ENCODE data around the gene RPTOR. TPM values are rescaled to one million over a fixed set of nuclear protein-coding genes. Genes with fewer than 3 reads are reported as not detected.

The RPTOR gene
- total RNA-seq, 2 experiments from 2014 or later = 45.3 to 49.1 TPM

DNA sequence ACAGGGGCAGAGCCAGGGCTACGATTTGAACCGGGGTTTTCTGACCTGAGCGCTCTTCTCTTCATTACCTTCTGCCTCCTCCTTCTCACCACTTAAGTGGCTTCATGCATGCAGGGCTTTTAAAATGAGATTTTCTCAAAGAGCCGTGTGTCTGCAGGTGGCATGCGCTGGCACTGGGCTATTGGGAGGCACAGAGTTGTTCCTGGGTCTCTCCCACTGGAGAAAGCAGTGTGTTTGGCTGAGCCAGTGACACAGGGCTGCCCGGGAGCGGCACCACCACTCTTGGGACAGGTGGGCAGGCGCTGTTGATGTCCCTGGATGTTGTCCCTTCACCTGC lies 228.2 kb downstream of the RPTOR start:
- POLR2A ChIA-PET = no interaction called here
- H3K4me3 Mint-ChIP-seq = no peak overlapping the region
- no peak for DNase-seq
- peaks cover 59% of the 10 kb centered on the region for H3K4me1 Mint-ChIP-seq (ENCODE audit: low read depth)
- H3K27ac Mint-ChIP-seq = peak overlapping the region; percentile 95
- no peak for ATAC-seq
- peaks cover 40% of the 10 kb centered on the region for H3K36me3 Mint-ChIP-seq (ENCODE audit: low read depth)
- TF ChIP-seq, protein P1, sequence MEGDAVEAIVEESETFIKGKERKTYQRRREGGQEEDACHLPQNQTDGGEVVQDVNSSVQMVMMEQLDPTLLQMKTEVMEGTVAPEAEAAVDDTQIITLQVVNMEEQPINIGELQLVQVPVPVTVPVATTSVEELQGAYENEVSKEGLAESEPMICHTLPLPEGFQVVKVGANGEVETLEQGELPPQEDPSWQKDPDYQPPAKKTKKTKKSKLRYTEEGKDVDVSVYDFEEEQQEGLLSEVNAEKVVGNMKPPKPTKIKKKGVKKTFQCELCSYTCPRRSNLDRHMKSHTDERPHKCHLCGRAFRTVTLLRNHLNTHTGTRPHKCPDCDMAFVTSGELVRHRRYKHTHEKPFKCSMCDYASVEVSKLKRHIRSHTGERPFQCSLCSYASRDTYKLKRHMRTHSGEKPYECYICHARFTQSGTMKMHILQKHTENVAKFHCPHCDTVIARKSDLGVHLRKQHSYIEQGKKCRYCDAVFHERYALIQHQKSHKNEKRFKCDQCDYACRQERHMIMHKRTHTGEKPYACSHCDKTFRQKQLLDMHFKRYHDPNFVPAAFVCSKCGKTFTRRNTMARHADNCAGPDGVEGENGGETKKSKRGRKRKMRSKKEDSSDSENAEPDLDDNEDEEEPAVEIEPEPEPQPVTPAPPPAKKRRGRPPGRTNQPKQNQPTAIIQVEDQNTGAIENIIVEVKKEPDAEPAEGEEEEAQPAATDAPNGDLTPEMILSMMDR (IDR thresholded peaks at IDR 0.05) = no peak
- no peaks in the 10 kb centered on the region for H3K27me3 Mint-ChIP-seq
- CTCF ChIA-PET = interaction anchor here (1.5 to 4.2 kb wide), 3 partner anchors 10 to 21 kb away, joined by 3 to 25 read pairs (median 13); no protein-coding TSS in a partner anchor
- H3K9me3 Mint-ChIP-seq = no peaks in the 10 kb centered on the region
- intact Hi-C loops (cut with micrococcal nuclease) = no loop called here

DNA sequence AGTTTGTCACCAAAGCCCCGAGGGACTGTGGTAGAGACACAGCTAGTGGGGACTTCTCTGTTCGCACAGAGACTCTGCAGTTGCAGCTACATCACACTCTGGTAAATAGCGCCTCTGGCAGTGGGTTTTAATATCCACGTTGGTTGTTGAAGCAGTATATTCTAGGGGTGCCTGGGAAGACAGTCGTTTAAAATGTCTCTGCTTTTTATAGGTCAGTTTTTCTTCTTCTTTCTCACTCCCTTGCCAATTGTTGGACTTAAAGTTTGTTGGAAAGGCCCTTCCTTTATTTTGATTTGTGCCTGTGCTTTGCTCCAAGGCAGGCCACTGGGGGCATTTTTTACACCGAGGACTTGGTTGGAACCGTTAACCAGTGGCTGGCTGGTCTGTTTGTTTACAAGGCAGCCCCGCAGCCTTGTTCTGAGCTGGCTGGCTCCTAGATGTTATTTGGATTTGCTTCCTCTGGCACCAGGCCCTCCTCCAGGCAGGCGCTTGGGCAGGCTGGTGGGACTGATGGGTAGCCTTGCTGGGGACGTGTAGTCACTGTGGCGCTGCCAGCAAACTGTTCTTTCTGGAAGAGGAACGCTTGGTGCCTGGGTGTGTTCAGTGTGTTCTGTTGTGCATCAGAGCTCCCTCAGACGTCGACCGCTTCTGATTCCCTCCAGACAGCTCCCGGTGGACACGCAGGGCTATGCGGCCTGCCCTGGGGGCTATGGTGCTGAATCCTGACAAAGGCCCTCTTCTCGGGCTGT lies 228.8 kb downstream of the RPTOR start:
- ATAC-seq = peak; percentile 47
- Mint-ChIP-seq H3K4me1 (ENCODE audit: low read depth) (peaks cover 64% of the 10 kb centered on the region), H3K27me3 (no peaks in the 10 kb centered on the region), H3K27ac (peak overlapping the region; percentile 95), H3K36me3 (ENCODE audit: low read depth) (peaks cover 44% of the 10 kb centered on the region), H3K4me3 (no peak overlapping the region), H3K9me3 (no peaks in the 10 kb centered on the region)
- intact Hi-C loops (cut with micrococcal nuclease) = no loop called here
- POLR2A ChIA-PET = interaction anchor here (1.2 to 2.6 kb wide), 3 partner anchors 8 to 119 kb away, joined by 4 to 7 read pairs (median 6); no protein-coding TSS in a partner anchor
- TF ChIP-seq, protein P1 (IDR thresholded peaks at IDR 0.05) = no peak
- CTCF ChIA-PET = interaction anchor here (1.3 to 4.2 kb wide), 7 partner anchors 10 to 216 kb away, joined by 3 to 25 read pairs (median 7); no protein-coding TSS in a partner anchor
- DNase-seq = peak; percentile 29

DNA sequence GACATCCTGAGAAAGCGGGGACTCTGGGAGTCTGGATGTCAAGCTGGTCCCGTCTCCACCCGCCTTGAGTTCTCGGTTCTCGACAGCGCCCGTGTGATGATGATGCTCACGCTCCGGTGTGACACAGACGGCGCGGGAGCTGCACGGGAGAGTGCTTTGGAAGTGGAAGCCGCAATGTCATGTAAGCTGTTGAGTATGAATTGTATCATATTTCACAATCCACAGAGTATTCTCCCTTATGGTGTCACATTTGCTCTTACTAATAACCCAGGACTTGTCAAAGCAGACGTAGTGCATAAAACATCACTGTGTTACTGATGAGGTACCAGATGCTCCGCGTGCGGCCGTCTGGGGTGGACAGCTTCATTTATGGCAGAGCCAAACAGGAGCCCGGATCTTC lies 229.5 kb downstream of the RPTOR start:
- TF ChIP-seq, protein P1 (IDR thresholded peaks at IDR 0.05) = no peak
- DNase-seq = no peak
- Mint-ChIP-seq H3K27ac (peak overlapping the region; percentile 95), H3K4me3 (peak overlapping the region; percentile 68), H3K9me3 (no peaks in the 10 kb centered on the region), H3K4me1 (ENCODE audit: low read depth) (peaks cover 70% of the 10 kb centered on the region), H3K27me3 (no peaks in the 10 kb centered on the region), H3K36me3 (ENCODE audit: low read depth) (peaks cover 42% of the 10 kb centered on the region)
- ChIA-PET CTCF (interaction anchor here (0.8 to 4.2 kb wide), 10 partner anchors 9 to 215 kb away, joined by 3 to 25 read pairs (median 3); no protein-coding TSS in a partner anchor), POLR2A (interaction anchor here (1.2 to 2.6 kb wide), 7 partner anchors 8 to 118 kb away, joined by 3 to 16 read pairs (median 5); no protein-coding TSS in a partner anchor)
- intact Hi-C loops (cut with micrococcal nuclease) = no loop called here
- peak; percentile 18 for ATAC-seq

DNA sequence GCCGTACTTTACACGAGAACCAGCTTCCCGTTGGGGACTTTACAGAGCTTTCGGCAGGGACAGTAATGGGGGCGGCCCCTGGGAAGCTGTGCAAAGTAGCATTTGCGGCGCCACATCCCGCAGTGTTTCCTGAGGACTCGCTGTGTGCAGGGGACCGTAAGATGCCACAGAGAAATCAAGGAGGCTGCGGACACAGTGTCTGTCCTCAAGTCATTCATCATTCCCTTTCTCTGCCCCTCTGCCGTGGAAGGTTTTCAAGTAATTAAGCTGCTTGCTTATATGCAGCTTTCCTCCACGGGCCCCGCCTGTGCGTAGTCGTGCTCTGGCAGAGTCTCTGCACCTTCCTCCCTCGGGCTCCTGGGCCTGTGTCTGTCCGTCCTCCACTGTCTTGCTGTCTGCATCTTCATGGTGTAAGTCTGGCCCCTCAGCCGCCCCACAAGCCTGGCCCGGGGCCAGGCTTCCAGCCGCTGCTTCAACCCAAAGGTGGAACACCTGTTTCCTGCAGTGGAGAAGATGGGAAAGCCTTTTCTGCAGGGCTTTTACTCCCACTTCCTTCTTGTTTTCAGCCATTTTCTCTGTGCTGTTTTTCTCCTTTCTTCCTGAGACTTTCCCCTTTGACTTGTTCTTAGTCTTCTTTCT lies 230.1 kb downstream of the RPTOR start:
- ChIA-PET POLR2A (interaction anchor here (0.7 to 2.6 kb wide), 10 partner anchors 9 to 118 kb away, joined by 3 to 16 read pairs (median 4); no protein-coding TSS in a partner anchor), CTCF (interaction anchor here (0.8 to 4.2 kb wide), 10 partner anchors 9 to 348 kb away, joined by 3 to 25 read pairs (median 4); no protein-coding TSS in a partner anchor)
- peak; percentile 71 for DNase-seq
- peak overlapping the region; percentile 68 for H3K4me3 Mint-ChIP-seq
- TF ChIP-seq, protein P1 (IDR thresholded peaks at IDR 0.05) = no peak
- peaks cover 72% of the 10 kb centered on the region for H3K4me1 Mint-ChIP-seq (ENCODE audit: low read depth)
- intact Hi-C loops (cut with micrococcal nuclease) = no loop called here
- H3K9me3 Mint-ChIP-seq = no peaks in the 10 kb centered on the region
- H3K36me3 Mint-ChIP-seq (ENCODE audit: low read depth) = peaks cover 45% of the 10 kb centered on the region
- no peaks in the 10 kb centered on the region for H3K27me3 Mint-ChIP-seq
- ATAC-seq = peak; percentile 79
- peak overlapping the region; percentile 95 for H3K27ac Mint-ChIP-seq

Data from activated CD8-positive, alpha-beta T cell treated with anti-CD3 and anti-CD28 coated beads for 36 hours (primary cell).